ENCODE data around the gene CAPN9. TPM values are rescaled to one million over a fixed set of nuclear protein-coding genes. Genes with fewer than 3 reads are reported as not detected.
A peak's percentile ranks its signal among the peaks of the same experiment; 100 is the strongest.

The CAPN9 gene
- total and polyA plus RNA-seq, 4 donors: not detected

- H3K9ac ChIP-seq (ENCODE audit: low read depth in 1 of 2, low read length in 2 of 2): peak overlapping the region in 1 of 2 donors; percentile 21
- no peak for DNase-seq (ENCODE audit: low spot score)
- TF ChIP-seq, protein P1, sequence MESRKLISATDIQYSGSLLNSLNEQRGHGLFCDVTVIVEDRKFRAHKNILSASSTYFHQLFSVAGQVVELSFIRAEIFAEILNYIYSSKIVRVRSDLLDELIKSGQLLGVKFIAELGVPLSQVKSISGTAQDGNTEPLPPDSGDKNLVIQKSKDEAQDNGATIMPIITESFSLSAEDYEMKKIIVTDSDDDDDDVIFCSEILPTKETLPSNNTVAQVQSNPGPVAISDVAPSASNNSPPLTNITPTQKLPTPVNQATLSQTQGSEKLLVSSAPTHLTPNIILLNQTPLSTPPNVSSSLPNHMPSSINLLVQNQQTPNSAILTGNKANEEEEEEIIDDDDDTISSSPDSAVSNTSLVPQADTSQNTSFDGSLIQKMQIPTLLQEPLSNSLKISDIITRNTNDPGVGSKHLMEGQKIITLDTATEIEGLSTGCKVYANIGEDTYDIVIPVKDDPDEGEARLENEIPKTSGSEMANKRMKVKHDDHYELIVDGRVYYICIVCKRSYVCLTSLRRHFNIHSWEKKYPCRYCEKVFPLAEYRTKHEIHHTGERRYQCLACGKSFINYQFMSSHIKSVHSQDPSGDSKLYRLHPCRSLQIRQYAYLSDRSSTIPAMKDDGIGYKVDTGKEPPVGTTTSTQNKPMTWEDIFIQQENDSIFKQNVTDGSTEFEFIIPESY (IDR thresholded peaks at IDR 0.05): peak; percentile 92
- TF ChIP-seq GABPA (IDR thresholded peaks at IDR 0.05 in 1 of 2, conservative IDR thresholded peaks at IDR 0.05 in 1 of 2) (peak in 1 of 2 donors; percentile 47), HNF4G (IDR thresholded peaks at IDR 0.05) (peak; percentile 73), CTCF (IDR thresholded peaks at IDR 0.05; ENCODE audit: low read depth, low read length, missing input control) (no peak), FOXA2 (IDR thresholded peaks at IDR 0.05) (peak; percentile 99), YY1 (IDR thresholded peaks at IDR 0.05) (peak; percentile 89), EGR1 (IDR thresholded peaks at IDR 0.05; ENCODE audit: low read depth in 2 of 2) (peak; percentile 75 to 97), NR2F2 (IDR thresholded peaks at IDR 0.05) (peak; percentile 75), RXRA (IDR thresholded peaks at IDR 0.05) (peak; percentile 97 to 99), HNF4A (conservative IDR thresholded peaks at IDR 0.05) (peak; percentile 92 to 97), FOXA1 (IDR thresholded peaks at IDR 0.05) (peak; percentile 97), TAF1 (conservative IDR thresholded peaks at IDR 0.05) (no peak), REST (IDR thresholded peaks at IDR 0.05) (peak; percentile 89), SP1 (IDR thresholded peaks at IDR 0.05) (peak; percentile 99), RAD21 (IDR thresholded peaks at IDR 0.05) (peak; percentile 46 to 49), JUND (IDR thresholded peaks at IDR 0.05) (peak; percentile 100)
- TF ChIP-seq, protein P2, sequence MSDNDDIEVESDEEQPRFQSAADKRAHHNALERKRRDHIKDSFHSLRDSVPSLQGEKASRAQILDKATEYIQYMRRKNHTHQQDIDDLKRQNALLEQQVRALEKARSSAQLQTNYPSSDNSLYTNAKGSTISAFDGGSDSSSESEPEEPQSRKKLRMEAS (IDR thresholded peaks at IDR 0.05): peak; percentile 91
- TF ChIP-seq, protein P3, sequence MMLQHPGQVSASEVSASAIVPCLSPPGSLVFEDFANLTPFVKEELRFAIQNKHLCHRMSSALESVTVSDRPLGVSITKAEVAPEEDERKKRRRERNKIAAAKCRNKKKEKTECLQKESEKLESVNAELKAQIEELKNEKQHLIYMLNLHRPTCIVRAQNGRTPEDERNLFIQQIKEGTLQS (IDR thresholded peaks at IDR 0.05): peak; percentile 97
- no peak overlapping the region for H3K4me3 ChIP-seq (ENCODE audit: low read depth in 1 of 3, low read length in 3 of 3)
- no peaks in the 10 kb centered on the region for H3K36me3 ChIP-seq (ENCODE audit: control insufficient read depth in 4 of 4, insufficient read depth in 3 of 4, low read depth in 1 of 4, low read length in 3 of 4)
- 24% methylated on average over 6 of the region's 6 CpGs for WGBS
- H3K27ac ChIP-seq (ENCODE audit: low read depth in 1 of 2, low read length in 2 of 2): peak overlapping the region; percentile 45 to 86
- H3K9me3 ChIP-seq (ENCODE audit: control insufficient read depth in 4 of 4, low read length in 3 of 4): peaks cover 0 to 12% (median 0%) of the 10 kb centered on the region in 4 donors
- H3K27me3 ChIP-seq (ENCODE audit: control insufficient read depth in 4 of 4, insufficient read depth in 4 of 4, low read length in 3 of 4): no peaks in the 10 kb centered on the region
- peaks cover 11 to 54% (median 46%) of the 10 kb centered on the region in 4 donors for H3K4me1 ChIP-seq (ENCODE audit: control insufficient read depth in 4 of 4, insufficient read depth in 4 of 4, low read length in 3 of 4)
These were observed 21.8 kb upstream of the CAPN9 start for GRCh38 chr1:230725256-230726012.

Data from liver (tissue), 9 donors.